ENCODE data around the gene TMF1. TPM values are rescaled to one million over a fixed set of nuclear protein-coding genes. Genes with fewer than 3 reads are reported as not detected.

The TMF1 gene
- total RNA-seq, result 12.3 and 15.3 TPM in 2 replicates

GRCh38 chr3:69051756-69052471 is at the start of gene TMF1:
TSS of gene TMF1 (minus strand) at chr3:69052333. CDS start at chr3:69052086, 247 bp downstream.

GRCh38 chr3:69084326-69085167 is 32.4 kb upstream of the TMF1 start, which contains the start of gene ARL6IP5:
TSS of gene ARL6IP5 (plus strand) at chr3:69084937. CDS start at chr3:69085048, 111 bp downstream.

DNA sequence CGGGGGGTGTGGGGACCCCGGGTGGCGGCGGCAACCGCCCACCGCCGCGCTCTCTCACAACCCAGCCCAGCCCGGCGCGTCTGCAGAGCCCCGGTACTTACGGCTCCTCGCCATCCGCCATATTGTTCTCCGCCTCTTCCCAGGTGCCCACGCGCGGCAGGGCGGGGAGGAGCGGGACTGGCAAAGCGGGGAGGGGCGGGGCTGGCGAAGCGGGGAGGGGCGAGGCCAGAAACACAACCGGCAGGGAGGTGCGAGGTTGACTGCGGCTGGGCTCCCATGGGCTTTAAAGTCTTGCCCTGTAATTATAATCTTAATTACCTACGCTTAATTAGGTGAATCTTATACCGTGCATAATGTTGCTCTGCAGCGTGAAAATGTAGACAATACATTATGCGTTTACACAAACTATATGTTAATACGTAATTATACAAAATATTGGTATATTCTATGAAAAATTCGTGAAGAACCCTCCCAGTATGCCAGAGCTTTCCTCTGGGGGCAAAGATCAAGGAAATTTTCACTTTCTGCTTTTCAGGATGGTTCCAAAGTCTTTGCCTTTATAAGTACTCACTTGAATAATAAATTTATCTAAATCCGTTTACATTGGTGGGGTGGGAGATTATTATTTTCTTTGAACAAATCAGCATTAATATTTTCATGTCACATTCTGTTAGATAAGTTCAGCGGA is 28.2 kb upstream of the TMF1 start, which contains the start of gene UBA3:
UBA3 (minus strand) TSS at position 133 of the 688 bp plus-strand sequence; CDS start at position 121, 12 bp downstream.

GRCh38 chr3:69013253-69014021 is 38.7 kb downstream of the TMF1 start, which contains the start of gene EOGT:
TSS of gene EOGT (minus strand) at chr3:69013684. CDS start at chr3:69009846, 3,838 bp downstream.

Other genes starting within 250 kb of the TMF1 start
- gene TAFA4, start 119.8 kb downstream of the TMF1 start, total RNA-seq, result not detected in 2 replicates
- 38.4 and 65.5 TPM in 2 replicates for gene EOGT, start 38.6 kb downstream of the TMF1 start, total RNA-seq
- 51.1 and 58.5 TPM in 2 replicates for gene UBA3, start 28.0 kb upstream of the TMF1 start, total RNA-seq
- 55.9 and 78.1 TPM in 2 replicates for gene ARL6IP5, start 32.6 kb upstream of the TMF1 start, total RNA-seq
- gene LMOD3, start 70.3 kb upstream of the TMF1 start, total RNA-seq, result not detected in 2 replicates

All from hair follicular keratinocyte (primary cell).